Smooth muscle cell (in vitro differentiated cells): Measurements from ENCODE around the gene DMXL1. TPM values are rescaled to one million over a fixed set of nuclear protein-coding genes. Genes with fewer than 3 reads are reported as not detected.

Source experiments
- DNase-seq: peaks from one replicate; lab custom pipeline; 2025; ENCODE audit not compliant: unreplicated experiment; lab: John Stamatoyannopoulos, UW
- H2AFZ ChIP-seq: fragments of 200-600 bp; sonication (generic); 2 replicates; pipeline ENCODE4 v1.6.0; 2016; ENCODE audit warnings: antibody characterized with exemption, low read depth, mild to moderate bottlenecking
- H3F3A ChIP-seq: fragments of 200-600 bp; sonication (generic); 2 replicates; pipeline ENCODE4 v1.6.0; 2017; ENCODE audit warnings: antibody characterized with exemption, low read depth
- H3K27ac ChIP-seq: fragments of 200-600 bp; sonication (generic); 2 replicates; pipeline ENCODE4 v1.5.1; 2016; ENCODE audit warnings: low read depth, mild to moderate bottlenecking
- H3K27me3 ChIP-seq: fragments of 200-600 bp; sonication (generic); 2 replicates; pipeline ENCODE4 v1.6.1; 2016; ENCODE audit warnings: low read depth, mild to moderate bottlenecking
- H3K36me3 ChIP-seq: fragments of 200-600 bp; sonication (generic); 2 replicates; pipeline ENCODE4 v1.5.1; 2016; ENCODE audit warnings: low read depth
- H3K4me1 ChIP-seq: fragments of 200-600 bp; sonication (generic); 2 replicates; pipeline ENCODE4 v1.5.1; 2016; ENCODE audit warnings: low read depth
- H3K4me2 ChIP-seq: fragments of 200-600 bp; sonication (generic); 2 replicates; pipeline ENCODE4 v1.6.0; 2016; ENCODE audit warnings: mild to moderate bottlenecking
- H3K4me3 ChIP-seq: fragments of 200-600 bp; sonication (generic); 2 replicates; pipeline ENCODE4 v1.5.1; 2016; ENCODE audit warnings: mild to moderate bottlenecking
- H3K79me2 ChIP-seq: fragments of 200-600 bp; sonication (generic); 2 replicates; pipeline ENCODE4 v1.6.0; 2016; ENCODE audit warnings: low read depth, mild to moderate bottlenecking
- H3K9ac ChIP-seq: fragments of 200-600 bp; sonication (generic); 2 replicates; pipeline ENCODE4 v1.6.0; 2016; ENCODE audit warnings: low read depth
- H3K9me3 ChIP-seq: fragments of 200-600 bp; sonication (generic); replicated peaks from 2 replicates; pipeline ENCODE4 v1.5.1; 2016; ENCODE audit warnings: low read depth
- H4K20me1 ChIP-seq: fragments of 200-600 bp; sonication (generic); 2 replicates; pipeline ENCODE4 v1.6.0; 2016; ENCODE audit warnings: low read depth
- WGBS: methylation state at CpG from one replicate; pipeline ENCODE4 v1.1.7; 2016; ENCODE audit warnings: low lambda C conversion rate; 5-methylcytosine and 5-hydroxymethylcytosine counted together
- polyA plus RNA-seq: library from polyadenylated mRNA; unstranded; fragments of >200 nt; fragmentation: Nextera tagmentation; extraction: Ambion mirVana; gene quantifications from 2 replicates; pipeline ENCODE4 v1.2.1, GENCODE V29; 2016
- total RNA-seq: library from RNA; depleted of rRNA; stranded (reverse); fragments of >200 nt; gene quantifications from 2 replicates; pipeline ENCODE4 v1.2.3, GENCODE V29; 2014
- TF ChIP-seq, protein P1 (sequence below): fragments of 200-600 bp; sonication (generic); IDR thresholded peaks from 2 replicates; pipeline ENCODE4 v1.5.1; 2017; ENCODE audit warnings: borderline replicate concordance, mild to moderate bottlenecking, antibody characterized with exemption; ENCODE audit not compliant: insufficient read depth, poor library complexity, severe bottlenecking

Gene DMXL1
- total and polyA plus RNA-seq, 2 experiments from 2014 or later, result 9.6 to 76.0 TPM

DNA sequence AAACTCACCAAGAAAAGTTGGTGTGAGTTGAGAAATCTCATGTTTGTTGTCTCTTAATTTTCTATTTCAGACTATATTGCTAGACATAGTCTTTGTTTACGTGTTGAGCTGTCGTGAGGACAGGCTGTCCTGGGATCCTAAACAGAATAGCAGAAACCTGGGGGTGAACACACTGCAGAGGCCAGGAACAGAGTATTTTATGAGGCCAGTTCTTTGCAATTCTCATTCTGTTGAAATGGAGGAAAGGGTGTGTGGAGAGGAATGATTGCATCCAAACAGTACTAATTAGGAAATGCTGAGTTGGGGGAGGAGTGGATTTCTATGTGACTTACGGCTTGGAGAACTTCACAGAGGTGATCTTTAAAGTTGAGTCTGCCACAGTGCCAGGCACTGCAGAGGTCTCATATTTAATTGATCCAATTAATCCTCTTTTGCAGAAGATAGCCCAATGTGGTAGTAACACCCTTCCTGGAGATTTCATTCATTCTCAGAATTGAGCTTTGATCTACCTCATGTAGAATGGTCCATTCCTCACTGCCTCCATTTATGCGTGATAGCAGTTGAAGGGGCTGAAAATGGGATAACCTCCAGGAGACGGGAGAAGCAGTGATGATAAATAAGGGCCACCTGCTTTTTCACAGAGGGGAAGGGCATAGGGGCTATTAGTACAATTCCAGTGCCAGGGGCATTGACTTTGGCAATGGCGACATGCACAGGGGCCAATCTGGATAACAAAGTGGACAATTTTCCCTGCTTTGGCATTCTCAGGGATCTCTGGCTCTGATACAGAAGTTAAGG is 200.3 kb downstream of the DMXL1 start:
- no peaks in the 10 kb centered on the region for H3K36me3 ChIP-seq
- peak overlapping the region; percentile 89 for H3K4me2 ChIP-seq
- no peak overlapping the region for H2AFZ ChIP-seq
- H3K4me1 ChIP-seq, result peaks cover 39% of the 10 kb centered on the region
- TF ChIP-seq, protein P1, sequence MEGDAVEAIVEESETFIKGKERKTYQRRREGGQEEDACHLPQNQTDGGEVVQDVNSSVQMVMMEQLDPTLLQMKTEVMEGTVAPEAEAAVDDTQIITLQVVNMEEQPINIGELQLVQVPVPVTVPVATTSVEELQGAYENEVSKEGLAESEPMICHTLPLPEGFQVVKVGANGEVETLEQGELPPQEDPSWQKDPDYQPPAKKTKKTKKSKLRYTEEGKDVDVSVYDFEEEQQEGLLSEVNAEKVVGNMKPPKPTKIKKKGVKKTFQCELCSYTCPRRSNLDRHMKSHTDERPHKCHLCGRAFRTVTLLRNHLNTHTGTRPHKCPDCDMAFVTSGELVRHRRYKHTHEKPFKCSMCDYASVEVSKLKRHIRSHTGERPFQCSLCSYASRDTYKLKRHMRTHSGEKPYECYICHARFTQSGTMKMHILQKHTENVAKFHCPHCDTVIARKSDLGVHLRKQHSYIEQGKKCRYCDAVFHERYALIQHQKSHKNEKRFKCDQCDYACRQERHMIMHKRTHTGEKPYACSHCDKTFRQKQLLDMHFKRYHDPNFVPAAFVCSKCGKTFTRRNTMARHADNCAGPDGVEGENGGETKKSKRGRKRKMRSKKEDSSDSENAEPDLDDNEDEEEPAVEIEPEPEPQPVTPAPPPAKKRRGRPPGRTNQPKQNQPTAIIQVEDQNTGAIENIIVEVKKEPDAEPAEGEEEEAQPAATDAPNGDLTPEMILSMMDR, result no peak
- peak overlapping the region; percentile 78 for H3K4me3 ChIP-seq
- H3K27me3 ChIP-seq, result no peaks in the 10 kb centered on the region
- H3K79me2 ChIP-seq, result peaks cover 61% of the 10 kb centered on the region
- DNase-seq, result no peak
- WGBS, result 50% methylated on average over 6 of the region's 6 CpGs
- no peaks in the 10 kb centered on the region for H4K20me1 ChIP-seq
- H3K27ac ChIP-seq, result peak overlapping the region; percentile 96
- H3K9ac ChIP-seq, result peak overlapping the region; percentile 76
- no peaks in the 10 kb centered on the region for H3K9me3 ChIP-seq
- H3F3A ChIP-seq, result peaks cover 46% of the 10 kb centered on the region

DNA sequence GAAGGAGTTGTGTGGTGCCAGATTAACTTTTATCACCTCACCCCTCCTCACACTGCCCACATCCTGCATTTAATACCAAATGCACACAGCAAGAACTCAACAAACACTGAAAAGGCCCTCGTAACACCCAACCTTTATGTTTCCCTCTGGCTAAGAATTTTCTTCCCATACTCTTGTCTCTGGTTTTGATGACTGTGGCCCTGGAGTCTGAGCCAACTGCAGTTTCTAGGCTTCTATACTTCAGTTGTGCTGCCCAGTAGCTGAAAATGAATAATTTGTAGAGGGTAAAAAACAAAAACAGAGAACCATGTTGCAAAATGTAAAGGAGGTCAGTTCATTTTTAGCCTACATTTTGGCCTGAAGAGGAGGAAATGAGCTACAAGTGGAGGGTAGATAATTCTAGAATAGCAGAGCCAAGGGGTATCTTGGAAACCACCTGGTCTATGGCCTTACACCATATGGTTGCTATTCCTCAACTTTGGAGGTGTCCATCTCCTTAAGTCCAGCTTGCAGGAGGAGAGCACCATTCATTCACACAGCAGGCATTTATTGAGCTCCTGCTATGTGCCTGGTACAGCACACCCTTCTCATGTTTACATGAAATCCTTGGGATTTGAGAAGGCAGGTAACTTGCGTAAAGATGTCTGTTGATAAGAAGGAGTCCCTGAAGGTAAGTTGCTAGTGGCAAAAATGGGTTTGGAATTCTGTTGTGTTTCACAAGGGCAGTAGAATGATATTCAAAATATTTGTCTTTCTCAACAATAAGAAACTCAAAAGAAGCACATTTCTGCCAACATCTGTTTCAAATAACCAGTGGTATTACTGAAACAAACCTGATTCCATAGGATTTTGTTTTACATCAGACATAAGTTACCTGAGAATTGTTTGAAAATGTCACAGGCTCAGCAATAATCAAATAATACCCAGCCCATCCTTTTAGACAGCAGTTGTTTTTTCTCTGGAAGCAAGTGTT is 201.2 kb downstream of the DMXL1 start:
- no peak overlapping the region for H2AFZ ChIP-seq
- peaks cover 46% of the 10 kb centered on the region for H3F3A ChIP-seq
- no peaks in the 10 kb centered on the region for H4K20me1 ChIP-seq
- H3K36me3 ChIP-seq, result no peaks in the 10 kb centered on the region
- H3K9me3 ChIP-seq, result no peaks in the 10 kb centered on the region
- no peak for DNase-seq
- H3K79me2 ChIP-seq, result peaks cover 68% of the 10 kb centered on the region
- 50% methylated on average over 2 of the region's 2 CpGs for WGBS
- TF ChIP-seq, protein P1, result no peak
- H3K27me3 ChIP-seq, result no peaks in the 10 kb centered on the region
- H3K4me3 ChIP-seq, result no peak overlapping the region
- no peak overlapping the region for H3K9ac ChIP-seq
- H3K27ac ChIP-seq, result peak overlapping the region; percentile 96
- H3K4me2 ChIP-seq, result peak overlapping the region; percentile 89
- peaks cover 39% of the 10 kb centered on the region for H3K4me1 ChIP-seq

DNA sequence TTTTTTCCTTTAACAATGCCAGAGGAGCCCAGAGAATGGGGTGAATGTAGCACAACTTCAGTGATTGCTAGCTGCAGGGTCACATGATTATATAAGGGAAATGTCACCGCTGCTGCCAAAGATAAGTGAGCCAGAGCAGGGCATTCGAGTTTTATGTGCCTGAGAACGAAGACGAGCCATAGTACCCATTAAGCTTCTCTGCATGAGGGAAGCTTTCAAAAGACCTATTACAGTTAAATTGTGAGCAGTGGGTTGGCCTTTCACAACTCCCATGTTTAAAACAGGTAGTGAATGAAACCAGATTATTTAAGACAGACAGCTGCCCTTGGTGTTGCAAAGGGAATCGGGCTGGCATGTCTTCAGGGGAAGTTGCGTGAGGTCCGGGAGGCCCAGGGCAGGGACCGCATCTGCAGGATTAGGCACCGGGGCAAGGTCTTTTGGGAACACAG is 202.5 kb downstream of the DMXL1 start:
- 11% methylated on average over 9 of the region's 9 CpGs for WGBS
- DNase-seq, result no peak
- H3K36me3 ChIP-seq, result no peaks in the 10 kb centered on the region
- H3F3A ChIP-seq, result peaks cover 46% of the 10 kb centered on the region
- peak overlapping the region; percentile 96 for H3K27ac ChIP-seq
- H3K4me2 ChIP-seq, result peak overlapping the region; percentile 81
- H3K9ac ChIP-seq, result peak overlapping the region; percentile 71
- H3K79me2 ChIP-seq, result peaks cover 77% of the 10 kb centered on the region
- TF ChIP-seq, protein P1, result no peak
- peaks cover 41% of the 10 kb centered on the region for H3K4me1 ChIP-seq
- H3K27me3 ChIP-seq, result no peaks in the 10 kb centered on the region
- H3K4me3 ChIP-seq, result peak overlapping the region; percentile 12
- H2AFZ ChIP-seq, result no peak overlapping the region
- no peaks in the 10 kb centered on the region for H3K9me3 ChIP-seq
- no peaks in the 10 kb centered on the region for H4K20me1 ChIP-seq
